GM20431 (cell line): ENCODE results near the gene C17orf58.
"Not testable (repeated sequence)": the region's sequence is repeated elsewhere in the genome, so short reads cannot be mapped to it uniquely, and the experiment has no call there.

Experiments
- in situ Hi-C: fragments of 300-500 bp; cut with MseI, MboI; formaldehyde crosslinking; loops from one replicate; pipeline ENCODE4 v1.15.0; 2020; ENCODE audit warnings: low sequenced_read_pairs; ENCODE audit not compliant: unreplicated experiment

The C17orf58 gene

DNA sequence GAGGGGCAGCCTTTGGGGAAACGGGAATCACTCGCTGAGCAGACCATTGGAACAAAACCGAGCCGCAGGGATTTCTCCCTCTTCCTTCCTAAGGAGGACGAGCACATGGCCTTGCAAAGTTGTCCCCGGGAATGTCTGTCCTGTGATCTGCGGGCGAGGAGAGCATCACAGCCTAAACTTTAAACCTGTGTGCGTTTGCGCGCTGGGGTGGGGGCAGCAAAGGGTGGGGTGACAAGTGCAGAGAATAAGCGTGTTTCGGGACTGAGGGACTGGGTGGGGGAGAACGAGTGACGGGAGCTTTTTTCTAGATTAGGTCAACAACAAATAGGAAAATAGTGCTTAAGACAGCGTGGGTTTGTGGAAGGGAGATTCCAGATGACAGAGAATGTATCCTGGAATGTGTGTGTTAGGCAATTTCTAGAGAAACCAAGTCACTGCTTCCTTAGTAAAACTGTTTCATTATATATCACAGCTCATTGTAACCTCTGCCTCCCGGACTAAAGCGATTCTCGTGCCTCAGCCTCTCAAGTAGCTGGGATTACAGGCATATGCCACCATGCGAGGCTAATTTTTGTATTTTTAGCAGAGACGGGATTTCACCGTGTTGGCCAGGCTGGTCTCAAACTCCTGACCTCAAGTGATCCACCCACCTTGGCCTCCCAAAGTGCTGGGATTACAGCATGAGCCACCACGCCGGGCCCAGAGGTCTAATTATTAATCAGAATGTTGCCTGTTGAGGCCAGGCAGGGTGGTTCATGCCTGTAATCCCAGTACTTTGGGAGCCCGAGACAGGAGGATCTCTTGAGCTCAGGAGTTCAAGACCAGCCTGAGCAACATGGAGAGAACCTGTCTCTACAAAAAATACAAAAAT lies at the start of gene C17orf58:
Gene C17orf58 (minus strand): TSS at position 169 of the 871 bp plus-strand sequence. CDS start 271 bp downstream, outside the sequence.
- in situ Hi-C loops: not testable (repeated sequence)

DNA sequence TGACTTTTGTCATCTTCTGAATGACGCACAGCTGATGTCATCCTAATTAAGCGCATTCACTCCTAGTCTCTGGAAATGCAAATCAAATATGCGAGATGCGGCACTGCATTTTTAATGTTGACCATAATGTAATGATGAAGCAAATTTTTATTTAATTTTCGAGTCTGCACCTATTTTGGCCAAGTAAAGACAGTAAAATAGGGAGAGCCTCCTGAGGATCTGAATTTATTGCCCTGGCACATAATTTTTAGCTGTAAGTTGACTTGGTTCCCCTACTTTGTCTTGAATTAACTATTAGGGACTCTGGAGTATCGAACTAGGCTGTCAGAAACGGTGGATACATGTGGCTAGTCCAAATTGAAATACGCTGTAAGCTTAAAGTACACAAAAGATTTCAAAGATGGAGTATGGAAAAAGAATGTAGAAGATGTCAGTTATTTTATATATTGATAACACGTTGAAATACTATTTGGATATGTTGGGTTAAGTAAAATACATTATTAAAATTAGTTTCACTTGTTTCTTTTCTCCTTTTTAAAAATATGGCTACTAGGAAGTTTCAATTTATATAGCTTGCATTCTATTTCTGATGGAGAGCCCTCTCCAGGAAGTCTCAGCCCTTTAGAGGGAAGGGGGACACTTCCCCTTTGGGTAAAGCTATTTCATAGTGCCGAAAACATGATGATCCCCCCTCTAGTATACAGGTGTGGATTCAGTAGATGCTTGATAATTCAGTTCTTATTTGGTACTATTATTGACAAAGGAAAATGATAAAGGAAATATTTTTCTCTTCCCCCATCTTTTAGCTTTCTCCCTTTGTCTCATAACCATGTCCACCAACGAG lies 40.3 kb upstream of the C17orf58 start:
- in situ Hi-C loops: no loop called here

DNA sequence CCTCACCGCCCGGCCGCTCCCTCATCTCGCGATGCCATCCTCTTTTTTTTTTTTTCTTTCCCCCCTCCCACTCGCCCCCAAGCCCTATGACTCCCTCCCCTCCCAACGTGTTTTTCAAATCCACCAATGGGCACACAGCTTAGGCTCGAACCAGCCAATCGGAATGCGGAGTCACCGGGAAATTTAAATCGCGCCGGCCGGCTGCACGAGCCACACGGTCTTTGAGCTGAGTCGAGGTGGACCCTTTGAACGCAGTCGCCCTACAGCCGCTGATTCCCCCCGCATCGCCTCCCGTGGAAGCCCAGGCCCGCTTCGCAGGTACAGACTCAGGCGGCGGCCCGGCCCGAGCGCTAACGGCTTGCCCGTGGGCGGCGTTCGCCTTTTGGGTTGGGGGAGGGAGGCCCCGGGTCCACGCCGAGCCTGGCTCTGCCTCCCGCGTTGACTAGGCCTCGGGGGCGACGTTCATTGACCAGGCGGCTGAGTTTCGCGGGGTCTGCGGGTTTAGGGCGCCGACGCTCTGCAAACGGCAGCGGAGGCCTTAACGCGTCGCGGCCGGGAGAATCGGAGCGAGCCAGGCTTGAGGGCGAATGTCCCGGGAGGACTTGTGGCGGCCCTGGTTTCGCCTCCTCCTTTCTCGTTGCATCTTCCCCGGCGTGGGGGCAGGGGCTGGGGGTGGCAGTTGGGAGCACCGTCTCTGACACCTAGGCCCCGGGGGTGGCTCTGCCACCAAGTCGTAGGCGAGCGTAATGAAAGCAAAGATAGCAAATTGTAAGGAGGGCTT lies 39.4 kb upstream of the C17orf58 start, which contains the start of gene KPNA2:
Gene KPNA2 (plus strand): TSS at position 213 of the 781 bp plus-strand sequence. CDS start 1,398 bp downstream, outside the sequence.
- in situ Hi-C loops: no loop called here

DNA sequence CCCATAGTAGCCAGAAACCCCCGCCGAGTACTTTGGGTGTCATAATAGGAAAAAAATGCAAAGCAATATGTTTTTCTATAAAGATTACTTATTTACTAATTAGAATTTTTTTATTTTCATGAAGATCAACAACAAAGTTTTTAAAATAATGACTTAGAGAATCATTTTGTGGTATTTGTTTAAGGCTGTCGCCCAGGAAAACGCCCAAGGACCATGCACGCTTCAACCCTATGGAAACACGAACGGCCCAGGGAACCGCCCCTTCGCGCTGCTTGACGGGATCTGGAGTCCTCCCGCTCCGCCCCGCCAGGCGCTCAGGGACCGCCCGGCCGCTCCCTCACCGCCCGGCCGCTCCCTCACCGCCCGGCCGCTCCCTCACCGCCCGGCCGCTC lies 38.9 kb upstream of the C17orf58 start:
- in situ Hi-C loops: no loop called here

DNA sequence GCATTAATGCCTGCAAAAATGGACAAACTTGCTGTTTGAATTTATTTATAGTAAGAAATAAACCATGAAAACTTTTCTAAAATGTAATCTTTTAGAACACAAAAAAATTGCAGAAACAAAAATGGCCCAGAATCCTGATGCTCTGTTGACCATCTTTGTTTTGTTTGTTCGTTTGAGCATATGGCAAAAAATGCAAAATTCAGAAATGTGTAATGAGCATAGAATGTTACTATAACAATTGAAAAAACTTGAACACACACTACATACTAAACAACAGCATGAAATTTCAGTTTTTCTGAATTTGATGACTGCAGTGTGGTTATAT lies 38.1 kb upstream of the C17orf58 start:
- in situ Hi-C loops: no loop called here

DNA sequence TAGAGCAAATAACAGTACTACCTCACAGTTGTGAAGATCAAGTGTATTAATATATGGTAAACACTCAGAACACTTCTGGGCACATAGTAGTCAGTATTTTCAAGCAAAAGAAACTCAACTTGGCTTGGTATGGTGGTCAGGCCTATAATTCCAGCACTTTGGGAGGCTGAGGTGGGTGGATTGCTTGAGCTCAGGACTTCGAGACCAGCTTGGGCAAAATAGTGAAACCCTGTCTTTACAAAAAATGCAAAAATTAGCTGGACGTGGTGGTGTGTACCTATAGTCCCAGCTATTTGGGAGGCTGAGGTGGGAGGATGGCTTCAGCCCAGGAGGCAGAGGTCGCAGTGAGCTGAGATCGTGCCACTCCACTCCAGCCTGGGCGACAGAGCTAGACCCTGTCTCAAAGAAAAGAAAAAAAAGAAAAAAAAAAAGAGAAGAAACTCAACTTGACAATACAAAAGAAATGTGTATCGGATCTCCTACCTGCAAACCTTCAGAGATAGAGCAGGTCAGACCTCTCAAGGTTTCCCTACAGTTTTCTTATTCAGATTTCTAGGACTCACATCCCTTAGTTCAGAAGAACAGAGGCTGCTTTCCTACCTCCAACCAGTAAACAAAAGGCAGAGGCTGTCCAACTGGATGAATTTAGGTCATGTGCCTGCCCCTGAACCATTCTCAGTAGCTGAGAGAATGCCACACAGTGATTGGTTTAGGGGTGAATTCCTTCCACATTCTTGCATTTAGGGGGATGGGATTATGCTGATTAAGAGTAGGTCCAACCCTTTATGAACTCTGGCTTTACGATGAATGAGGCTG lies 37.6 kb upstream of the C17orf58 start:
- in situ Hi-C loops: no loop called here

DNA sequence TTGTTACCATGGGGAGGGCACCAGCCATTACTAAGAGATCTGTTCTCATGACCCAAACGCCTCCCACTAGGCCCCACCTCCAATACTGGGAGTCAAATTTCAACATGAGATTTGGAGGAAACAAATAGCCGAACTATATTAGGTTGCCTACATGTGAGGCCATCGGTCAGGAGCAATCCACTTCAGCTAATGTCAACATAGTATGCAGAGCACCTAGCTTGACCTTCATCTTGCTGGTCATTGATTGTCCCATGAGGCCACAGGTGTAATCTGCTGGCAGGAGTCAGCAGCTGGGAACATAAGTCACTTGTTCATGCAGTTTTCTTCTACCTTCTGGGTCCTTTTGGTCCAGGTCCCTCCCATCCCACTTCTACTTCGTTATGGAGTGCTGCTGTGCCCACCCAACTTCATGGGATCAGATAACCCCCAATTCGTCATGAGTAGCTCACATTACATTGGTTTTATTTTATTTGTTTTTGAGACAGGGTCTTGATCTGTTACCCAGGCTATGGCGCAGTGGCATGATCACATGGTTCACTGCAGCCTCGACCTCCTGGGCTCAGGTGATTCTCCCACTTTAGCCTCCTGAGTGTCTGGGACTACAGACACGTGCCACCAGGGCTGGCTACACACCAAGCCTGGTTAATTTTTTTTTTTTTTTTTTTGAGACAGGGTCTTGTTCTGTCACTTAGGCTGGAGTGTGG lies 33.4 kb upstream of the C17orf58 start:
- in situ Hi-C loops: no loop called here

DNA sequence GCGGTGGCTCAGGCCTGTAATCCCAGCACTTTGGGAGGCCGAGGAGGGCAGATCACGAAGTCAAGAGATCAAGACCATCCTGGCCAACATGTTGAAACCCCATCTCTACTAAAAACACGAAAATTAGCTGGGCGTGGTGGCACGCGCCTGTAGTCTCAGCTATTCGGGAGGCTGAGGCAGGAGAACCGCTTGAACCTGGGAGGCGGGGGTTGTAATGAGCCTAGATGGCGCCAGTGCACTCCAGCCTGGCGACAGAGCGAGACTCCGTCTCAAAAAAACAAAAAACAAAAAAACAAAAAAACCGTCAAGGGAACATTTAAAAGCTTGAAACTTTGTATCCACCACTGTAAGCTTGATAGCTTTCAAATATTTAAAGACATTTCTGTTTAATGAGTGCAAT lies 26.3 kb upstream of the C17orf58 start:
- in situ Hi-C loops: not testable (repeated sequence)

DNA sequence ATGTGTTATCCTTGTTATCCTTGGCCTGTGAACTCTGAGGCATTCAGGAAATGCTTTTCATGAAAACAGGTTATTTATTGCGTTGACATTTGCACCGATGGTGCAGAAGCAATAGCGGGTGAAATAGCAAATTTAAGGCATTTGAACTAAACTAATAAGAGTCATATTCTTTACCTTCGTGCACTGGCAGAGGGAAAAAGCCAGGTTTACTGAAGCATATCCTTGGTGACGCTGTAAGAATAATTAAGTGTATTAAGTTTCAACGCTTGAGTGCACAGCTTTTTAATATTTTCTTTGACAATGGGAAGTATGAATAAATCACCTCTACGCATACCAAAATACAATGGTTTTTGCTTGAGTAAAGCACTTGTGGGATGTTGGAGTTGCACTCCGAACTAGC lies 25.7 kb upstream of the C17orf58 start:
- in situ Hi-C loops: no loop called here

DNA sequence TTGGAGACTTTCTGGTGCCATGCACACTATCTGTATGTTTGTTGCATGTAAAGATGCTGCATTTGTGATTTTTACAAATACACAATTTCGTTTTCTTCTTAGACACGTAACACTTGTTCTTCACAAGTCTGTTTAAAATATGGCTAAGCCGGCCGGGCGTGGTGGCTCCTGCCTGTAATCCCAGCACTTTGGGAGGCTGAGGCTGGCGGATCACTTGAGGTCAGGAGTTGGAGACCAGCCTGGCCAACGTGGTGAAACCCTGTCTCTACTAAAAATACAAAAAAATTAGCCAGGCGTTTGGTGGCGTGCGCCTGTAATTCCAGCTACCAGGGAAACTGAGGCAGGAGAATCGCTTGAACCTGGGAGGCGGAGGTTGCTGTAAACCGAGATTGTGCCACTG lies 24.5 kb upstream of the C17orf58 start:
- in situ Hi-C loops: not testable (repeated sequence)

DNA sequence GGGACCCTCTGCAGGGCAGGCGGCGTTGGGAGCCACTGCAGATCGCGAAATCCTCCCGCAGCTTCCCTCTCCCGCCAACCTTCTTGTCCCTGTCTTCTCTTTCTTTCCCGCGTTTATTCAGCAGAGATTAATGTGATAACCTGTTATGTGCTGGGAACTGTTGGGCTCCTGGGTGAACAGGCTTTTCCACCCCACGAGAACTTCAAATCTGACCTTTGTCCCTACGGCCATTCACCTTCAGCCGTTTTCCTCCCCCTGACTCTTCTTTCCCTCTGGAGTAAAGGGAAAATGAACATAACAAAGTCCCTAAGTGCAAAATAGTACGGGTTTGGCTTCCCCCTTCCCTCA lies 24.1 kb upstream of the C17orf58 start:
- in situ Hi-C loops: no loop called here

DNA sequence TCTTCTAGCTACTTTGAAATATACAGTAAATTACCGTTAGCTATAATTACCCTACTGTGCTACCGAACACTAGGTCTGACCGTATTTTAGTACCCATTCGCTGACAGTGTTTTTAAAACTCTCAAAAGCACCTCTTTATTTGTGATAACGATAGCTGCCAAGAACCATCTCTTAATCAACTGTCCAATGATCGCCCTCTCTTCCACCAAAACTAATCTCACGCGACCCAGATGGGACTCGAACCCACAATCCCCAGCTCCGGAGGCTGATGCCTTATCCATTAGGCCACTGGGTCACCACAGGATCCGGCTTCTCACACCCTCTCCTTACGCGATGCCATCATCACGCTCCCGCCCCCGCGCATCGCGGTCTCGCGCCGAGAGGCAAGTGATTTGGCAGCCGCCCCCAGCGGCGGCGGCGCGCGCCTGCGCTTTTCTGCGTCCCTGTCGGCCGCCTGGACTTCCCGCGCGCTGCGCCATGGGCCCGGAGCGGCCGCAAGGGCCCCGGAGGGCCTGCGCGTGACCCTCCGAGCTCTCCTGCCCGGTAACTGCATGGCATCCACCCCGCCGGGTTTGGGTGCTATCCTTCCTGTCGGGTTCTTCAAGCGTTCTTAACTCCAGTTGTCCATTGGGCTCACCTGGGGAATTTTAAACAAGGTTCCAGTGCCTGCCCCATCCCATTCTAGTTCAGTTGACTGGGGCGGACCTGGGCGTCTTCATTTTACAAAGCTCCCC lies 23.6 kb upstream of the C17orf58 start:
- in situ Hi-C loops: no loop called here

DNA sequence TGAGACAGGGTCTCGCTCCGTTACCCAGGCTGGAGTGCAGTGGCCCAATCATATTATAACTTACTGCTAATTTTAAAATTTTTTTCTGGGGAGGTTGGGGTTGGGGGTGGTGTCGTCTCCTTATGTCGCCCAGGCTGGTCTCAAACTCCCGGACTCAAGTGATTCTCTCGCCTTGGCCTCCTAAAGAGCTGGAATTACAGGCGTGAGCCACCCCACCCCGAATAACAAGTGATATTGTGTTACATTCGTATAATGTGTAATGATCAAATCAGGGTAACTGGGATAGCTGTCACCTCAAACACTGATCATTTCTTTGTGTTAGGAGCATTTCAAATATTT lies 23.0 kb upstream of the C17orf58 start:
- in situ Hi-C loops: no loop called here

DNA sequence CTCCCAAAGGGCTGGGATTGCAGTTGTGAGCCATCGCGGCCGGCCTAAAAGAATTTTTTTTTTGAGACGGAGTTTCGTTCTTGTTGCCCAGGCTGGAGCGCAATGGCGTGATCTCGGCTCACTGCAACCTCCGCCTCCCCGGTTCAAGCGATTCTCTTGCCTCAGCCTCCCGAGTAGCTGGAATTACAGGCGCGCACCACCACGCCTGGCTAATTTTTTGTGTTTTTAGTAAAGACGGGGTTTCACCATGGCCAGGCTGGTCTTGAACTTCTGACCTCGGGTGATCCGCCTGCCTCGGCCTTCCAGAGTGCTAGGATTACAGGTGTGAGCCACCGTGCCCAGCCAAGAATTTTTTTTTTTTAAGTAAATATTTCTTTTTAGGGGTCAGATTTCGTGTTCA lies 22.2 kb upstream of the C17orf58 start:
- in situ Hi-C loops: not testable (repeated sequence)

DNA sequence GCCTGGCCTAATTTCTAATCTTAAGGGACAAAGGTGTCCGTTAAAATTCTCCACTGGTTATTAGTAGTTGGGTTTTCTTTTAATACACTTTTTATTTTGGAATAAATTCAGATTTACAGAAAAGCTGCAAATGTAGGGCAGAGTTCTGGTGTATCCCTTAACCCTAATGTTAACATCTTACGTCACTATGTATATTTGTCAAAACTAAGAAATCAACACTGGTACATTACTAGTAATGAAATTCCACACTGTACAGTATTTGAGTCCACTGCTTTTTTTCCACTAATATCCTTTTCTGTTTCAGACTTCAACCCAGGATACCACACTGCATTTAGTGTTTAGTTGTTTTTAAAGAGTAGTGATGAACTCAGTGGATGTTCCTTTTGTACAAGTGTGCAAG lies 20.6 kb upstream of the C17orf58 start:
- in situ Hi-C loops: no loop called here

DNA sequence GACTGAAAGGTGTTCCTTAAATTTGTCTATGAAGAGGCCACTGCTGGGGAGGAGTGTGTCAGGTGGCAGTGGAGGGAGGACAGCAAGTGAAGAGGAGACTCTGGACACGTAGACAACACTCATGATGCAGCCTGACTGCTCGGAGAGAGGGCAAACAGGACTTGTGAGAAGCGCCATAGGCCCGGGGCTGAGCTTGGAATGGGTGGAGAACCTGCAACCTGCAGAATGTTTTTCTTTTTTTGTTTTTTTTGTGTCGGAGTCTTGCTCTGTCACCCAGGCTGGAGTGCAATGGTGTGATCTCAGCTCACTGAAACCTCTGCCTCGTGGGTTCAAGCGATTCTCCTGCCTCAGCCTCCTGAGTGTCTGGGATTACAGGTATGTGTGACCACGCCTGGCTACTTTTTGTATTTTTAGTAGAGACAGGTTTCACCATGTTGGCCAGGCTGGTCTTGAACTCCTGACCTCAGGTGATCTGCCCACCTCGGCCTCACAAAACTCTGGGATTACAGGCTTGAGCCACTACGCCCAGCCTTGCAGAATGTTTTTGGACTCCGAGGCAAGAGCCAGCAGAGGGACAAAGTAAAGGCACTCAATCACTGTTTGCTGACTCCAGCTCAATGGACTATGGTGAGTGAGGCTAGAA lies 18.9 kb upstream of the C17orf58 start:
- in situ Hi-C loops: no loop called here

DNA sequence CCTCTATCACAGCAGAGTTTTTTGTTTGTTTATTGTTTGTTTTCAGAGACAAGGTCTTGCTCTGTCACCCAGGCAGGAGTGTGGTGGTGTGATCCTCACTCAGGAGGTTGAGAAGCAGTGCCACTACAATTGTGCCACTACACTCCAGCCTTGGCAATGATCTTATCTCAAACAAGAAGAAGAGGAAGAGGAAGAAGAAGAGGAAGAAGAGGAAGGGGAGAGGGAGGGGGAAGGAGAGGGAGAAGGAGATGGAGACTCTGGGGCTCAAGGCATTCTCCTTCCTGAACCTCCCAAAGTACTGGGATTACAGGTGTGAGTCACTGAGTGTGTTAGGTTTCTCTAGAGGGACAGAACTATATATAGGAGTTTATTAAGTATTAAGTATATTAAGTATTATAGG lies 17.1 kb upstream of the C17orf58 start:
- in situ Hi-C loops: no loop called here

DNA sequence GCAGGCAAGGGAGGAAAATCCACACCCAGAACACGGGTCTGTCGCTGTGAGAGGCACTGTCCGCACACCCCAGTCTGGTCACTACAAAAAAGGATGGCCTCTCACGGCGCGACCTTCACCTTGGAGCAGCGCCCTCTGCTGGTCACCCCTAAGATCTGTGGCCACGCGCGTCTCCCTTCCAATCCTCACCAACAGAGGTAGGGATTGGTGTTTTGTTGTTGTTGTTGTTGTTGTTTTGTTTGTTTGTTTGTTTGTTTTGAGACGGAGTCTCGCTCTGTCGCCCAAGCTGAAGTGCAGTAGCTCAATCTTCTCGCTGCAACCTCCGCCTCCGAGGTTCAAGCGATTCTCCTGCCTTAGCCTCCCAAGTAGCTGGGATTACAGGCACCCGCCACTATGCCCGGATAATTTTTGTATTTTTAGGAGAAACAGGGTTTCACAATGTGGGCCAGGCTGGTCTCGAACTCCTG lies 15.0 kb upstream of the C17orf58 start:
- in situ Hi-C loops: no loop called here
